Mucosa of descending colon (tissue), 3 donors: ENCODE measurements around the gene MCOLN2. TPM values are rescaled to one million over a fixed set of nuclear protein-coding genes. Genes with fewer than 3 reads are reported as not detected.
"Not testable (repeated sequence)": the region's sequence is repeated elsewhere in the genome, so short reads cannot be mapped to it uniquely, and the experiment has no call there.

Source experiments
- ATAC-seq: fragments of 200-7000 bp; cut with Tn5 transposase; one replicate; pipeline ENCODE4 v1.9.1; 2020; ENCODE audit warnings: mild to moderate bottlenecking, moderate library complexity
- DNase-seq, 3 donors: peaks; one replicate each; pipeline ENCODE4 v3.0.0-alpha.2; 2020
- H3K36me3 ChIP-seq: fragments of 200-600 bp; one replicate; pipeline ENCODE4 v1.8.0; 2021; ENCODE audit warnings: low read depth, mild to moderate bottlenecking
- H3K4me1 ChIP-seq: fragments of 200-600 bp; one replicate; pipeline ENCODE4 v1.8.0; 2021; ENCODE audit warnings: low read depth, mild to moderate bottlenecking
- H3K4me3 ChIP-seq: fragments of 200-600 bp; one replicate; pipeline ENCODE4 v1.8.0; 2021; ENCODE audit warnings: mild to moderate bottlenecking
- H3K9me3 ChIP-seq: fragments of 200-600 bp; one replicate; pipeline ENCODE4 v1.8.0; 2021; ENCODE audit warnings: mild to moderate bottlenecking
- CTCF ChIP-seq: fragments of 200-600 bp; IDR thresholded peaks from one replicate; pipeline ENCODE4 v1.8.0; 2022; ENCODE audit warnings: antibody characterized with exemption, mild to moderate bottlenecking
- intact Hi-C, 2 donors: fragments of 100-400 bp; cut with DNase I in 1 of 2; cut with micrococcal nuclease in 1 of 2; formaldehyde crosslinking; loops; one replicate each; pipeline versions ENCODE4 v1.11.0 to v1.11.1; 2022; cut with DNase I, micrococcal nuclease
- total RNA-seq, 3 donors: library from RNA; stranded (reverse); fragmentation: NEBNext Ultra II Directional in 2 of 3; extraction: Animal tissue kit (Norgen Biotek cat#: 25700) in 2 of 3; gene quantifications; one replicate each; pipeline versions ENCODE4 v1.2.1 to v1.2.4, GENCODE V29; 2021 to 2023
- donor health status: DM: no; HTN: no; CAD: no; lungs with moderate emphysema.
- donor health status: DM: no; HTN: no; CAD: no.
- donor health status: DM: no; HTN: yes; CAD: no.

MCOLN2 gene
- total RNA-seq, 3 donors from 2014 or later = 10.8 to 101 (median 66.2) TPM

GRCh38 chr1:84995484-84996334 lies 1.2 kb downstream of the MCOLN2 start:
- intact Hi-C loops = loop anchor here in 1 of 2 donors (5.0 kb wide), 1 partner anchor 267 kb away; no protein-coding TSS in a partner anchor
- Histone ChIP-seq H3K4me3 (no peak overlapping the region), H3K9me3 (no peaks in the 10 kb centered on the region), H3K4me1 (peaks cover 17% of the 10 kb centered on the region), H3K36me3 (no peaks in the 10 kb centered on the region)
- no peak for TF ChIP-seq CTCF
- DNase-seq (peak in 1 of 3 donors; percentile 36), ATAC-seq (peak; percentile 22)

GRCh38 chr1:84991097-84991920 lies 5.6 kb downstream of the MCOLN2 start:
- Histone ChIP-seq H3K36me3 (no peaks in the 10 kb centered on the region), H3K4me1 (peaks cover under 1% of the 10 kb centered on the region), H3K4me3 (no peak overlapping the region), H3K9me3 (no peaks in the 10 kb centered on the region)
- intact Hi-C loops = no loop called here
- DNase-seq (no peak), ATAC-seq (no peak)
- TF ChIP-seq CTCF = no peak

- intact Hi-C loops = no loop called here
- Histone ChIP-seq H3K36me3 (no peaks in the 10 kb centered on the region), H3K4me3 (no peak overlapping the region), H3K9me3 (no peaks in the 10 kb centered on the region), H3K4me1 (no peaks in the 10 kb centered on the region)
- DNase-seq (no peak), ATAC-seq (no peak)
- TF ChIP-seq CTCF = no peak
Measured at GRCh38 chr1:84988588-84988987, 8.3 kb downstream of the MCOLN2 start.

- H3K4me3 ChIP-seq, intact Hi-C loops, ATAC-seq, H3K36me3 ChIP-seq, DNase-seq, H3K4me1 ChIP-seq, H3K9me3 ChIP-seq: not testable (repeated sequence)
Measured at GRCh38 chr1:84986561-84986960, 10.4 kb downstream of the MCOLN2 start.

GRCh38 chr1:84985365-84985764 lies 11.5 kb downstream of the MCOLN2 start:
- no peak for DNase-seq
- peak; percentile 74 for ATAC-seq
- Histone ChIP-seq H3K4me1 (no peaks in the 10 kb centered on the region), H3K36me3 (no peaks in the 10 kb centered on the region), H3K9me3 (no peaks in the 10 kb centered on the region), H3K4me3 (no peak overlapping the region)
- TF ChIP-seq CTCF = no peak
- intact Hi-C loops = no loop called here

- Histone ChIP-seq H3K9me3 (no peaks in the 10 kb centered on the region), H3K4me3 (no peak overlapping the region), H3K4me1 (no peaks in the 10 kb centered on the region), H3K36me3 (no peaks in the 10 kb centered on the region)
- intact Hi-C loops = no loop called here
- ATAC-seq (peak; percentile 79), DNase-seq (no peak)
- TF ChIP-seq CTCF = no peak
Measured at GRCh38 chr1:84982395-84982794, 14.5 kb downstream of the MCOLN2 start.
